SU-DHL-6 (cell line): ENCODE data around the gene CHMP1A.

Experiments
- CTCF ChIP-seq: fragments of 200-600 bp; sonication (generic); IDR thresholded peaks from one replicate; pipeline ENCODE4 v1.5.1; 2017; ENCODE audit warnings: antibody characterized with exemption, mild to moderate bottlenecking, low read length, moderate library complexity; ENCODE audit not compliant: insufficient read depth, poor library complexity, severe bottlenecking
- EZH2phosphoT487 ChIP-seq: fragments of 200-600 bp; sonication (generic), shearing (Covaris generic); conservative IDR thresholded peaks from 2 replicates; pipeline ENCODE4 v1.6.1; 2018; ENCODE audit warnings: mild to moderate bottlenecking, antibody characterized with exemption, low read length, moderate library complexity, mixed read lengths

- TF ChIP-seq CTCF (no peak), EZH2phosphoT487 (no peak)
Measured at GRCh38 chr16:89637379-89637778, 20.1 kb downstream of the CHMP1A start.
